Measurements from ENCODE around the gene CFAP251. TPM values are rescaled to one million over a fixed set of nuclear protein-coding genes. Genes with fewer than 3 reads are reported as not detected.
"Not testable (repeated sequence)": the region's sequence is repeated elsewhere in the genome, so short reads cannot be mapped to it uniquely, and the experiment has no call there.

CFAP251 gene
- total RNA-seq, 1 experiment from 2014 or later: 5.5 TPM

GRCh38 chr12:121927813-121928212, 9.4 kb downstream of the CFAP251 start:
- no peak overlapping the region for H3K27ac ChIP-seq (ENCODE audit: low read depth, low read length, poor library complexity, severe bottlenecking)
- no peaks in the 10 kb centered on the region for H3K9me3 ChIP-seq (ENCODE audit: low read depth, low read length, poor library complexity, severe bottlenecking)
- H3K27me3 ChIP-seq (replicated peaks; ENCODE audit: insufficient read depth, low read depth, low read length, poor library complexity): no peaks in the 10 kb centered on the region
- CTCF ChIA-PET: interaction anchor here (0.7 kb wide), 1 partner anchor 26 kb away, joined by 5 read pairs; no protein-coding TSS in a partner anchor
- no peak for TF ChIP-seq EZH2 (IDR thresholded peaks at IDR 0.05; ENCODE audit: borderline replicate concordance, low read depth, low read length, poor library complexity, severe bottlenecking)
- no peak for TF ChIP-seq CTCF (conservative IDR thresholded peaks at IDR 0.05; ENCODE audit: low read depth, low read length)
- no peak for DNase-seq (ENCODE audit: low spot score)
- H3K36me3 ChIP-seq (ENCODE audit: insufficient read depth, low read length, poor library complexity, severe bottlenecking): no peaks in the 10 kb centered on the region
- H3K4me3 ChIP-seq (ENCODE audit: low read depth, low read length, poor library complexity, severe bottlenecking): no peak overlapping the region
- H3K4me1 ChIP-seq (ENCODE audit: insufficient read depth, low read length, poor library complexity, severe bottlenecking): peaks cover 29% of the 10 kb centered on the region
- no TSS peak for BruUV-seq (replicated peaks)
- intact Hi-C loops (cut with micrococcal nuclease; ENCODE audit: unreplicated experiment): no loop called here
- POLR2A ChIA-PET (ENCODE audit: low non-redundant PET): no interaction called here

GRCh38 chr12:121929545-121929944, 11.2 kb downstream of the CFAP251 start:
- BruUV-seq (replicated peaks); H3K36me3 ChIP-seq (ENCODE audit: insufficient read depth, low read length, poor library complexity, severe bottlenecking); POLR2A ChIA-PET (ENCODE audit: low non-redundant PET); H3K27me3 ChIP-seq (replicated peaks; ENCODE audit: insufficient read depth, low read depth, low read length, poor library complexity); DNase-seq (ENCODE audit: low spot score); H3K9me3 ChIP-seq (ENCODE audit: low read depth, low read length, poor library complexity, severe bottlenecking); H3K4me3 ChIP-seq (ENCODE audit: low read depth, low read length, poor library complexity, severe bottlenecking); H3K27ac ChIP-seq (ENCODE audit: low read depth, low read length, poor library complexity, severe bottlenecking); intact Hi-C loops (cut with micrococcal nuclease; ENCODE audit: unreplicated experiment): not testable (repeated sequence)
- peaks cover 21% of the 10 kb centered on the region for H3K4me1 ChIP-seq (ENCODE audit: insufficient read depth, low read length, poor library complexity, severe bottlenecking)
- CTCF ChIA-PET: interaction anchor here (0.6 kb wide), 1 partner anchor 202 kb away, joined by 4 read pairs; no protein-coding TSS in a partner anchor

GRCh38 chr12:121930862-121931261, 12.5 kb downstream of the CFAP251 start:
- TF ChIP-seq EZH2 (IDR thresholded peaks at IDR 0.05; ENCODE audit: borderline replicate concordance, low read depth, low read length, poor library complexity, severe bottlenecking) (no peak), CTCF (conservative IDR thresholded peaks at IDR 0.05; ENCODE audit: low read depth, low read length) (no peak)
- H3K4me1 ChIP-seq (ENCODE audit: insufficient read depth, low read length, poor library complexity, severe bottlenecking): peaks cover 12% of the 10 kb centered on the region
- H3K27ac ChIP-seq (ENCODE audit: low read depth, low read length, poor library complexity, severe bottlenecking): no peak overlapping the region
- intact Hi-C loops (cut with micrococcal nuclease; ENCODE audit: unreplicated experiment): no loop called here
- no TSS peak for BruUV-seq (replicated peaks)
- no peaks in the 10 kb centered on the region for H3K36me3 ChIP-seq (ENCODE audit: insufficient read depth, low read length, poor library complexity, severe bottlenecking)
- ChIA-PET POLR2A (ENCODE audit: low non-redundant PET) (interaction anchor here (0.6 kb wide), 1 partner anchor 15 kb away, joined by 8 read pairs; no protein-coding TSS in a partner anchor), CTCF (no interaction called here)
- DNase-seq (ENCODE audit: low spot score): no peak
- no peak overlapping the region for H3K4me3 ChIP-seq (ENCODE audit: low read depth, low read length, poor library complexity, severe bottlenecking)
- H3K9me3 ChIP-seq (ENCODE audit: low read depth, low read length, poor library complexity, severe bottlenecking): no peaks in the 10 kb centered on the region
- no peaks in the 10 kb centered on the region for H3K27me3 ChIP-seq (replicated peaks; ENCODE audit: insufficient read depth, low read depth, low read length, poor library complexity)

GRCh38 chr12:121932176-121932536, 13.8 kb downstream of the CFAP251 start:
- peaks cover 11% of the 10 kb centered on the region for H3K4me1 ChIP-seq (ENCODE audit: insufficient read depth, low read length, poor library complexity, severe bottlenecking)
- no peak overlapping the region for H3K27ac ChIP-seq (ENCODE audit: low read depth, low read length, poor library complexity, severe bottlenecking)
- BruUV-seq (replicated peaks): no TSS peak
- H3K36me3 ChIP-seq (ENCODE audit: insufficient read depth, low read length, poor library complexity, severe bottlenecking): no peaks in the 10 kb centered on the region
- intact Hi-C loops (cut with micrococcal nuclease; ENCODE audit: unreplicated experiment): no loop called here
- H3K4me3 ChIP-seq (ENCODE audit: low read depth, low read length, poor library complexity, severe bottlenecking): no peak overlapping the region
- no peaks in the 10 kb centered on the region for H3K27me3 ChIP-seq (replicated peaks; ENCODE audit: insufficient read depth, low read depth, low read length, poor library complexity)
- no peaks in the 10 kb centered on the region for H3K9me3 ChIP-seq (ENCODE audit: low read depth, low read length, poor library complexity, severe bottlenecking)
- ChIA-PET CTCF (no interaction called here), POLR2A (ENCODE audit: low non-redundant PET) (no interaction called here)
- DNase-seq (ENCODE audit: low spot score): no peak
- TF ChIP-seq EZH2 (IDR thresholded peaks at IDR 0.05; ENCODE audit: borderline replicate concordance, low read depth, low read length, poor library complexity, severe bottlenecking) (no peak), CTCF (conservative IDR thresholded peaks at IDR 0.05; ENCODE audit: low read depth, low read length) (no peak)
